Activated CD4-positive, alpha-beta T cell treated with anti-CD3 and anti-CD28 coated beads, Interleukin-10, Interleukin-2, amounts not matched to agents 100 ng/mL and 50 ng/mL, durations not matched to agents 16 hours and 8 hours (primary cell): ENCODE measurements around the gene PDXK.

Source experiments
- DNase-seq: peaks from one replicate; pipeline ENCODE4 v3.0.0-alpha.2; 2020

PDXK gene

GRCh38 chr21:43726686-43727518, 8.0 kb downstream of the PDXK start:
- no peak for DNase-seq

GRCh38 chr21:43727519-43728153, 8.7 kb downstream of the PDXK start:
- no peak for DNase-seq

GRCh38 chr21:43728154-43728466, 9.2 kb downstream of the PDXK start:
- no peak for DNase-seq

GRCh38 chr21:43728467-43729390, 9.8 kb downstream of the PDXK start:
- peak; percentile 89 for DNase-seq

- DNase-seq, result no peak
Observed at GRCh38 chr21:43731476-43731875, 12.5 kb downstream of the PDXK start.

- DNase-seq, result no peak
Observed at GRCh38 chr21:43731891-43732711, 13.2 kb downstream of the PDXK start.

- DNase-seq, result no peak
Observed at GRCh38 chr21:43733060-43733459, 14.1 kb downstream of the PDXK start.

- no peak for DNase-seq
Observed at GRCh38 chr21:43733529-43734071, 14.7 kb downstream of the PDXK start.

GRCh38 chr21:43734131-43734927, 15.4 kb downstream of the PDXK start:
- peak; percentile 36 for DNase-seq

GRCh38 chr21:43734928-43735229, 15.9 kb downstream of the PDXK start:
- no peak for DNase-seq

GRCh38 chr21:43735236-43736091, 16.5 kb downstream of the PDXK start:
- DNase-seq, result no peak

- DNase-seq, result no peak
Observed at GRCh38 chr21:43736224-43736883, 17.4 kb downstream of the PDXK start.

- DNase-seq, result no peak
Observed at GRCh38 chr21:43737158-43737950, 18.4 kb downstream of the PDXK start.

GRCh38 chr21:43739621-43740435, 20.9 kb downstream of the PDXK start:
- no peak for DNase-seq

GRCh38 chr21:43740497-43741156, 21.7 kb downstream of the PDXK start:
- no peak for DNase-seq

- no peak for DNase-seq
Observed at GRCh38 chr21:43741423-43742096, 22.6 kb downstream of the PDXK start.

- no peak for DNase-seq
Observed at GRCh38 chr21:43743947-43744346, 25.0 kb downstream of the PDXK start.
